ENCODE data around the gene WDR45. TPM values are rescaled to one million over a fixed set of nuclear protein-coding genes. Genes with fewer than 3 reads are reported as not detected.
"Not testable (repeated sequence)": the region's sequence is repeated elsewhere in the genome, so short reads cannot be mapped to it uniquely, and the experiment has no call there.

WDR45 gene
- total RNA-seq = 23.3 and 25.5 TPM in 2 replicates

- no peak for DNase-seq (ENCODE audit: low read depth, low spot score)
Measured at GRCh38 chrX:49079489-49080428, at the start of gene WDR45. WDR45 (minus strand) TSS chrX:49079887; CDS start chrX:49078095, 1,792 bp downstream.

DNA sequence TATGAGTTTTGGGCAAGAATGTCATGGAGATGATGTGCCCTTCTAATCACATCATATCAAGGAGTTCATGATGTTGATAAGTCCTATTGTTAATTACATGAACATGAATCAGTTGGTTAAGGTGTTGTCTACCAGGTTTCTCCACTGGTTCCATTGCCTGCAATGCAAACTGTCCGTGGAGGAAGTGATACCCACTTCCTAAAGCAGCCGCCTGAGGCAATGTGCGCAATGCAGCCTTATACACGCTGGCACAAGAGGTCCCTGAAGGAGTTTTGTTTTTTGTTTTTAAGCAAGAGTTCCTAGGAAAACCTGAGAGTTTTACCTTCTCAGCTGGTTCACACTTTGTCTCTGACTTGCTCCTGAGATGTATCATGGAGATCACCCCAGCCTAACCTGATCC, 49.7 kb upstream of the WDR45 start:
- DNase-seq (ENCODE audit: low read depth, low spot score) = no peak

GRCh38 chrX:49127742-49128258, 48.1 kb upstream of the WDR45 start:
- not testable (repeated sequence) for DNase-seq (ENCODE audit: low read depth, low spot score)

DNA sequence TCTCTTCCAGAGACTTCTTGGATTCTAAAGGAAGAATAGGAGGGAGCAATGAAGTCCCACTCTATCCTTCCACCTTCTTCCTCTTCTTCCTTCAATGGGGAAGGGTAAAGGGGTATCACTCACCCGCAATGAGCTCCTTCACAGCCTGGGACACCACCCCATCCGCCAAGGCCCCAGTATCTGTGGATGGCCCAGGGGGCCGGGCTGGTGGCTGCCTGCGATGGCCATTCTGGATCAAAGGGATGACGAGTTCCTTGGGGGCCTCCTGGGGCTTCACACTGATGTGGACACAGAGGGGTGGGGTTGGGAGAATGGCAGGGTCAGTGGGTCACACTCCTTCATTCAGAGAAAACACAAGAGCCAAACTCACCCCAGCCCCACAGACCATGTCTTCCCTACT, 42.8 kb upstream of the WDR45 start:
- no peak for DNase-seq (ENCODE audit: low read depth, low spot score)

- no peak for DNase-seq (ENCODE audit: low read depth, low spot score)
Measured at GRCh38 chrX:49120091-49120490, 40.4 kb upstream of the WDR45 start.

DNA sequence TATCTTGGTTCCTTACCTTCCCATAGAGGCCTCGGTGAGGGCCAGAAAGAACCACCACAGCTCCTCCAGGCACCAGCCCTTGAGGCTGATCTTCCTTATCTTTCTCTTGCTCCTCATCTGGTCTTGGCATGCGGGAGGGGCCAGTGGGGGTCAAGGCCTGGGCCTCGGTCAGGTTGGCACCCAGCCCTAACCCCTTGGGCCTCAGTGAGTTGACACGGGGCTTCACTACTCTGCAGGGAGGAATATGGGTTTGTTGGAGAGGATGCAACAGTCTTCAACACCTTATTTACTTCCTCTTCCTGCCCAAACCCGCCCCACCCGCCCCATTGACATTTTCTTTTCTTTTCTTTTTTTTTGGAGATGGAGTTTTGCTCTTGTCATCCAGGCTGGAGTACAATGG, 37.9 kb upstream of the WDR45 start:
- no peak for DNase-seq (ENCODE audit: low read depth, low spot score)

GRCh38 chrX:49116716-49117115, 37.0 kb upstream of the WDR45 start:
- DNase-seq (ENCODE audit: low read depth, low spot score) = no peak

DNA sequence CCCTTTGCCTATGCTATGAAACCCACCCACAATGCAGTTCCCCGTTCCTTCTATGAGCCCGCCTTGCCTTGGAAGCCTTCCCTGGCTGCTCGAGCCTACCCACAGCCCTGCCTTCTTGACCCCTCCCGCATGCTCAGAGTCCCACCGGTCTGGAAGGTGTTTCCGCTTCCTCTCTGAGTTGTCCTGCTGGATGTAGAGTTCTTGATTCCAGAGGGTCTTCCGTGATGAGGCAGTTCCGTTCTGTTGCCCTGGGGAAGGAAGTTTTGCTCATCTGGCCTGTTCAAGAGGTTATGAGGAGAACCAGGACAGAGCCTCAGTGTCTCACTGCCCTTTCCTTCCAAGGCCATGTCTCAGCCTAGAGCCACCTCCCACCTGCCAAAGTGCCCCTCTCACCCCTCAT, 36.4 kb upstream of the WDR45 start:
- DNase-seq (ENCODE audit: low read depth, low spot score) = no peak

DNA sequence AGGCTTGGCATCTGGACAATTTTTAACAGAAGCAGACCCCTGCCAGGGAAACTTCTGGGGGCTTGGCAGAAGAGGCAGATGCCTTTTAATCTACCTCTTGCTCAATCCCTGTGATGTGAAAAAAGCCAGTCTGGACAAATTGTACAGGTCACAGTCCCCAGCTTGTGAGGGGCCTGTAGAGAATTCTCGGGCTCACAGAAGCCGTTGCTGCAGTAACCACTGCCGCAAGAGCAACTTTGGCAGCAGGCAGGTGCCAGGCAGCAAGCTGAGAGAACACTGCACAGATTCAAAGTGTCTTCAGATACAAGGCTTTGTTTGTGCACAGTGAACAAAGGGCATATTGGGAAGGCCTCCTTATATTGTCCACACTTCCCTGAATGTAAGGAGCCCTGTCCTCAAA, 32.1 kb upstream of the WDR45 start:
- no peak for DNase-seq (ENCODE audit: low read depth, low spot score)

GRCh38 chrX:49110417-49110816, 30.7 kb upstream of the WDR45 start:
- no peak for DNase-seq (ENCODE audit: low read depth, low spot score)

DNA sequence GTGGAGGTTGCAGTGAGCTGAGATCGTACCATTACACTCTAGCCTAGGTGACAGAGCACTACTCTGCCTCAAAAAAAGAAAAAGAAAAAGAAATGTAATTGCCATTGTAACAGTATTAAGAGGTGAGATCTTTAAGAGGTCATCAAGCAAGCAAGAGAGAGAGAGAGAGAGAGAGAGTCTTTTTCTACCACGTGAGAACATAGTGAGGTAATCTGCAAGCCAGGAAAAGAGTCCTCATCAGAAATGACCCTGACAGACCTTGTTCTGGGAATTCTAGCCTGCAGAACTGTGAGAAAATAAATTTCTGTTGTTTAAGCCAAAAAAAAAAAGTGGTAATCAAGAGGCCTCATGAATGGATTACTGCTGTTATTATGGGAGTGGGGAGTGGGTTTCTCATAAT, 29.0 kb upstream of the WDR45 start:
- DNase-seq (ENCODE audit: low read depth, low spot score) = no peak

GRCh38 chrX:49106930-49107329, 27.2 kb upstream of the WDR45 start:
- DNase-seq (ENCODE audit: low read depth, low spot score) = peak; percentile 19

DNA sequence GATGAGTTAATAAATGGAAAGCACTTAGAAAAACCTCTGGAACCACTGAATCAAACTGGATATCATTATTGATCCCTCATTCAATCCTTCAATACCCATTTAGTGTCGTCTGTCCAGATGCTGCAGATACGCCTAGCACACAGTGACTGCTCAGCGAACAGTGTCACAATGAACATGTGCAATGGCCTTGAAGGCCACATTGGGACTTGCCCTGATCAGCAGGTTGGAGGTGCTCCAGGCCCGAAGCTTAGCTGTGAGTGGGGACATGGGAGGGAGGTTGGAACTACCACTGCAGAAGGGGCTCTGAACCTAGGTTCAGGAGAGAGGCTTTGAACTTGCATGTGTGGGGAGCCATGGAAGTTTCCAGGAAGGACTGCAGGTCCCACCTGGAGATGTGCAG, 26.6 kb upstream of the WDR45 start:
- DNase-seq (ENCODE audit: low read depth, low spot score) = no peak

GRCh38 chrX:49103637-49104036, 23.9 kb upstream of the WDR45 start:
- no peak for DNase-seq (ENCODE audit: low read depth, low spot score)

DNA sequence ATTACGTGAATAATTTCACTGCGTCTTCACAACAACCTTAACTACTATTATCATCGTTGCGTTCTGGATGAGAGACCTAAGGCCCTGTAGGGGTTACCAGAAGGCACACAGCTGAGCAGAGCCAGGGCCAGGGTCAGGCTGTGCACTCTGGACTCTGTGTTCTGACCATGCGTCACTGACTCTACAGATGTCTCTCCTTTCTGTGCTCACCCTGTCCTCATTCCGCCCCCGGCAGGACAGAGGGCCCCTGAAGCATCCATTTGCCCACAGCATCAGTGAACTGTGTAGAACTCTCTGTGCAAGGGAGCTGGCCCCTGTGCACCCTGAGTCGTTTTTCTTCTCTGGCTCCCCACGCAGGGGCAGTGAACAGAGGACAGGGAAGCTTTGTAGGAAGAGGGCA, 22.5 kb upstream of the WDR45 start:
- DNase-seq (ENCODE audit: low read depth, low spot score) = no peak

DNA sequence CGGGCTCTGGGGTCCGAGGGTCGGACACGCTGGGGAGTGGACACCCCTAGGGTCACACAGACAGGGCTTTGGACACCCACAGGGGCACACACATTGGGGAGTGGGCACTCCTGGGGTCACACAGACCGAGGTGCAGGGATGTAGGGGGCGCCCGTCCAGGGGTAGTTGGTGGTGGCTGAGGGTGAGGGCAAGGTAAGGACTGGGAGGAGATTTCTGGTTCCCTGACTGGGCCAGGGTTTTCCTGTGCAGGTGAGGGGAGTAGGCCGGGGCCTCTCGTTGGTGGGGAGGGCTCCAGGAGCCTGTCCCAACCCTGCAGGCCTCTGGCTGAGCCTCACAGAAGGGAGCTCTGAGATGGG, 21.9 kb upstream of the WDR45 start:
- no peak for DNase-seq (ENCODE audit: low read depth, low spot score)

GRCh38 chrX:49100704-49101628, 21.3 kb upstream of the WDR45 start:
- DNase-seq (ENCODE audit: low read depth, low spot score) = peak; percentile 72

- no peak for DNase-seq (ENCODE audit: low read depth, low spot score)
Measured at GRCh38 chrX:49096419-49096818, 16.7 kb upstream of the WDR45 start.

GRCh38 chrX:49089553-49089952, 9.9 kb upstream of the WDR45 start:
- DNase-seq (ENCODE audit: low read depth, low spot score) = no peak

DNA sequence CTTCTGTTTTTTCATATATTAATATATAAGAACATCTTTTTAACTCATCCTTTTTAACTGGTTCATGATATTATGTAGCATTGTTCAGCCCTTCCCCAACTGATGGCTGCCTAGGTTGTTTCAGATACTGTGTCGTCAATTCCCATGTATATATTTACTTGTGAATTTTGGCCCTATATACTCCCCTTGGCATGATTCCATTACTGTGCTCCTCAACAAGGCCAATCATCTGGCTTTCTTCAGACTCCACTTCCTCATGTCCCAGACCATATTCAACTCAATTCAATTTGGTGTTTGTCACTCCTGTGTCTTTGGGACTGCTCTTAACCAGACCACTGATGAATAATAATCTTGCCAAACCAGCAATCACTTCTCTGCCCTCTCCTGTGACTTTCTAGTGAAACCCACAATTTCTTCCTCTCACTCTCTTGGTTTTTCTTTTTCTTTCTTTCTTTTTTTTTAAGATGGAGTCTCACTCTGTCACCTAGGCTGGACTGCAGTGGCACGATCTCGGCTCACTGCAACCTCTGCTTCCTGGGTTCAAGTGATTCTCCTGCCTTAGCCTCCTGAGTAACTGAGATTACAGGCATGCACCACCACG, 2.7 kb upstream of the WDR45 start:
- no peak for DNase-seq (ENCODE audit: low read depth, low spot score)

DNA sequence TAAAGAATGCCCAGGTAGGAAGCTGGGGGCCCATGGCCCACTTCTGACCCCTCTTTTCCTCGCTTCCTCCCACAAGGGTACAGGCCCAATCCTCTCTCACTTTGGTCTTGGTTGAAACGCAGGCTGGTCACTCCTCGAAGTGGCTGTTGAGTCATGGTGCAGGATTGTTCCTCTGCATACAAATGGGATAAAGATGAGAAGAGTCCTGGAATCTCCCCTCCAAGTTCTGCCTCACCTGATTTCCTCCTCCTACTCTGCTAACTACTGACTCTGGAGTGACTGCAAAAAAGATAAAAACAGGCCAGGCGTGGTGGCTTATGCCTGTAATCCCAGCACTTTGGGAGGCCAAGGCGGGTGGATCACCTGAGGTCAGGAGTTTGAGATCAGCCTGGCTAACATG, 1.7 kb downstream of the WDR45 start:
- no peak for DNase-seq (ENCODE audit: low read depth, low spot score)

- DNase-seq (ENCODE audit: low read depth, low spot score) = no peak
Measured at GRCh38 chrX:49075347-49075746, 4.3 kb downstream of the WDR45 start.
